ENCODE results near the gene IL22RA1.

IL22RA1 gene

GRCh38 chr1:24080131-24080530 lies 62.8 kb downstream of the IL22RA1 start:
- no peaks in the 10 kb centered on the region for H4K20me1 ChIP-seq (ENCODE audit: insufficient read depth, low read length, poor library complexity, severe bottlenecking)
- no peak overlapping the region for H3K4me2 ChIP-seq (ENCODE audit: low read depth, low read length, poor library complexity, severe bottlenecking)
- no peaks in the 10 kb centered on the region for H3K9me3 ChIP-seq (ENCODE audit: insufficient read depth, low read depth, low read length)
- H3K9ac ChIP-seq (ENCODE audit: low read depth, low read length, poor library complexity, severe bottlenecking), result no peak overlapping the region
- H3K79me2 ChIP-seq (ENCODE audit: insufficient read depth, low read length), result no peaks in the 10 kb centered on the region
- no peaks in the 10 kb centered on the region for H3K36me3 ChIP-seq (ENCODE audit: insufficient read depth, low read length)
- no peaks in the 10 kb centered on the region for H3K4me1 ChIP-seq (ENCODE audit: insufficient read depth, low read length, poor library complexity, severe bottlenecking)
- no peaks in the 10 kb centered on the region for H3F3A ChIP-seq (ENCODE audit: low read depth)
- no peaks in the 10 kb centered on the region for H3K9me2 ChIP-seq (replicated peaks; ENCODE audit: low read depth, low read length)
- no peak for TF ChIP-seq CTCF (conservative IDR thresholded peaks at IDR 0.05; ENCODE audit: low read length)
- H3K4me3 ChIP-seq (ENCODE audit: low read length, poor library complexity, severe bottlenecking), result no peak overlapping the region
- no peak overlapping the region for H2AFZ ChIP-seq (ENCODE audit: low read length)
- H3K27me3 ChIP-seq (ENCODE audit: insufficient read depth, low read length, poor library complexity, severe bottlenecking), result no peaks in the 10 kb centered on the region

GRCh38 chr1:24077278-24077978 lies 65.5 kb downstream of the IL22RA1 start:
- no peaks in the 10 kb centered on the region for H3K79me2 ChIP-seq (ENCODE audit: insufficient read depth, low read length)
- no peaks in the 10 kb centered on the region for H3K9me3 ChIP-seq (ENCODE audit: insufficient read depth, low read depth, low read length)
- no peaks in the 10 kb centered on the region for H4K20me1 ChIP-seq (ENCODE audit: insufficient read depth, low read length, poor library complexity, severe bottlenecking)
- no peaks in the 10 kb centered on the region for H3K9me2 ChIP-seq (replicated peaks; ENCODE audit: low read depth, low read length)
- no peaks in the 10 kb centered on the region for H3K36me3 ChIP-seq (ENCODE audit: insufficient read depth, low read length)
- no peaks in the 10 kb centered on the region for H3F3A ChIP-seq (ENCODE audit: low read depth)
- no peaks in the 10 kb centered on the region for H3K4me1 ChIP-seq (ENCODE audit: insufficient read depth, low read length, poor library complexity, severe bottlenecking)
- H3K4me2 ChIP-seq (ENCODE audit: low read depth, low read length, poor library complexity, severe bottlenecking), result no peak overlapping the region
- no peak for TF ChIP-seq CTCF (conservative IDR thresholded peaks at IDR 0.05; ENCODE audit: low read length)
- no peak for TF ChIP-seq EZH2phosphoT487 (IDR thresholded peaks at IDR 0.05; ENCODE audit: borderline replicate concordance)
- H3K27me3 ChIP-seq (ENCODE audit: insufficient read depth, low read length, poor library complexity, severe bottlenecking), result no peaks in the 10 kb centered on the region
- no peak overlapping the region for H3K4me3 ChIP-seq (ENCODE audit: low read length, poor library complexity, severe bottlenecking)
- H2AFZ ChIP-seq (ENCODE audit: low read length), result no peak overlapping the region
- no peak overlapping the region for H3K9ac ChIP-seq (ENCODE audit: low read depth, low read length, poor library complexity, severe bottlenecking)

GRCh38 chr1:24075946-24076345 lies 67.0 kb downstream of the IL22RA1 start:
- Histone ChIP-seq H3K9me2 (replicated peaks; ENCODE audit: low read depth, low read length) (no peaks in the 10 kb centered on the region), H3K4me2 (ENCODE audit: low read depth, low read length, poor library complexity, severe bottlenecking) (no peak overlapping the region), H3K79me2 (ENCODE audit: insufficient read depth, low read length) (no peaks in the 10 kb centered on the region), H4K20me1 (ENCODE audit: insufficient read depth, low read length, poor library complexity, severe bottlenecking) (no peaks in the 10 kb centered on the region), H2AFZ (ENCODE audit: low read length) (no peak overlapping the region), H3F3A (ENCODE audit: low read depth) (no peaks in the 10 kb centered on the region), H3K9me3 (ENCODE audit: insufficient read depth, low read depth, low read length) (no peaks in the 10 kb centered on the region), H3K9ac (ENCODE audit: low read depth, low read length, poor library complexity, severe bottlenecking) (no peak overlapping the region), H3K4me3 (ENCODE audit: low read length, poor library complexity, severe bottlenecking) (no peak overlapping the region), H3K36me3 (ENCODE audit: insufficient read depth, low read length) (no peaks in the 10 kb centered on the region), H3K27me3 (ENCODE audit: insufficient read depth, low read length, poor library complexity, severe bottlenecking) (no peaks in the 10 kb centered on the region), H3K4me1 (ENCODE audit: insufficient read depth, low read length, poor library complexity, severe bottlenecking) (no peaks in the 10 kb centered on the region)
- TF ChIP-seq EZH2phosphoT487 (IDR thresholded peaks at IDR 0.05; ENCODE audit: borderline replicate concordance), result no peak
- no peak for TF ChIP-seq CTCF (conservative IDR thresholded peaks at IDR 0.05; ENCODE audit: low read length)

Measured in Loucy (cell line).